ENCODE measurements around the gene TPM1. TPM values are rescaled to one million over a fixed set of nuclear protein-coding genes. Genes with fewer than 3 reads are reported as not detected.
A peak's percentile ranks its signal among the peaks of the same experiment; 100 is the strongest.

TPM1 gene
- total and polyA plus RNA-seq, 4 donors = 118 to 469 (median 192) TPM

- H3K4me1 ChIP-seq (ENCODE audit: control insufficient read depth in 5 of 5, insufficient read depth in 5 of 5, low read length in 5 of 5) = peaks cover 5 to 77% (median 41%) of the 10 kb centered on the region in 5 donors
- 3 to 5% methylated on average over 36 to 38 of the region's 38 CpGs for WGBS, 2 donors
- ATAC-seq (ENCODE audit: insufficient read depth, low FRiP score) = no peak
These were observed 6.5 kb downstream of the TPM1 start for GRCh38 chr15:63048776-63049665.

GRCh38 chr15:63049783-63050371 is 7.3 kb downstream of the TPM1 start:
- no peaks in the 10 kb centered on the region for H3K27me3 ChIP-seq (ENCODE audit: control insufficient read depth in 3 of 3, insufficient read depth in 3 of 3, low read length in 2 of 3)
- 75 to 83% methylated on average over 8 of the region's 8 CpGs for WGBS, 2 donors
- DNase-seq = no peak
- H3K9me3 ChIP-seq (ENCODE audit: control insufficient read depth in 4 of 4, insufficient read depth in 3 of 4, low read length in 3 of 4) = no peaks in the 10 kb centered on the region
- H3K4me1 ChIP-seq (ENCODE audit: control insufficient read depth in 5 of 5, insufficient read depth in 5 of 5, low read length in 5 of 5) = peaks cover 9 to 79% (median 42%) of the 10 kb centered on the region in 5 donors
- peak overlapping the region; percentile 37 to 82 for H3K27ac ChIP-seq (ENCODE audit: low read depth in 1 of 2, low read length in 1 of 2)
- no peak overlapping the region for H3K4me3 ChIP-seq
- TF ChIP-seq CTCF (IDR thresholded peaks at IDR 0.05; ENCODE audit: control extremely low read depth, extremely low read depth) = no peak
- H3K36me3 ChIP-seq (ENCODE audit: control insufficient read depth in 4 of 4, insufficient read depth in 4 of 4, low read length in 4 of 4) = peaks cover 0 to 12% (median 2%) of the 10 kb centered on the region in 4 donors
- ATAC-seq (ENCODE audit: insufficient read depth, low FRiP score) = no peak
- peak overlapping the region in 1 of 2 donors; percentile 82 for H3K9ac ChIP-seq (ENCODE audit: insufficient read depth in 1 of 2, low read length in 2 of 2)

More at GRCh38 chr15:63048776-63049665, 6.5 kb downstream of the TPM1 start:
- Histone ChIP-seq H3K36me3 (ENCODE audit: control insufficient read depth in 4 of 4, insufficient read depth in 4 of 4, low read length in 4 of 4) (peaks cover 0 to 15% (median 5%) of the 10 kb centered on the region in 4 donors), H3K27me3 (ENCODE audit: control insufficient read depth in 3 of 3, insufficient read depth in 3 of 3, low read length in 2 of 3) (no peaks in the 10 kb centered on the region), H3K4me3 (peak overlapping the region; percentile 95), H3K27ac (ENCODE audit: low read depth in 1 of 2, low read length in 1 of 2) (peak overlapping the region; percentile 82 to 95), H3K9me3 (ENCODE audit: control insufficient read depth in 4 of 4, insufficient read depth in 3 of 4, low read length in 3 of 4) (no peaks in the 10 kb centered on the region), H3K9ac (ENCODE audit: insufficient read depth in 1 of 2, low read length in 2 of 2) (peak overlapping the region; percentile 44 to 82)
- TF ChIP-seq CTCF (IDR thresholded peaks at IDR 0.05; ENCODE audit: control extremely low read depth, extremely low read depth) = no peak
- DNase-seq = peak; percentile 65 to 79 (median 69)

- Histone ChIP-seq H3K9ac (ENCODE audit: insufficient read depth in 1 of 2, low read length in 2 of 2) (peak overlapping the region in 1 of 2 donors; percentile 61), H3K27ac (ENCODE audit: low read depth in 1 of 2, low read length in 1 of 2) (peak overlapping the region; percentile 15 to 82), H3K4me1 (ENCODE audit: control insufficient read depth in 5 of 5, insufficient read depth in 5 of 5, low read length in 5 of 5) (peaks cover 9 to 79% (median 39%) of the 10 kb centered on the region in 5 donors), H3K36me3 (ENCODE audit: control insufficient read depth in 4 of 4, insufficient read depth in 4 of 4, low read length in 4 of 4) (peaks cover 0 to 12% (median 4%) of the 10 kb centered on the region in 4 donors), H3K4me3 (no peak overlapping the region), H3K27me3 (ENCODE audit: control insufficient read depth in 3 of 3, insufficient read depth in 3 of 3, low read length in 2 of 3) (no peaks in the 10 kb centered on the region), H3K9me3 (ENCODE audit: control insufficient read depth in 4 of 4, insufficient read depth in 3 of 4, low read length in 3 of 4) (no peaks in the 10 kb centered on the region)
- no peak for TF ChIP-seq CTCF (IDR thresholded peaks at IDR 0.05; ENCODE audit: control extremely low read depth, extremely low read depth)
- no peak for ATAC-seq (ENCODE audit: insufficient read depth, low FRiP score)
- peak in 2 of 3 donors; percentile 28 to 48 for DNase-seq
These were observed 8.2 kb downstream of the TPM1 start for GRCh38 chr15:63050731-63051155.

Measured in lung (tissue), 12 donors.